GM19463 (cell line): ENCODE measurements around the gene GOPC.
A peak's percentile ranks its signal among the peaks of the same experiment; 100 is the strongest.

ENCODE experiments used
- ATAC-seq: cut with Tn5 transposase; IDR thresholded peaks from one replicate; pipeline ENCODE4 v1.9.1; 2021; ENCODE audit warnings: mild to moderate bottlenecking, moderate library complexity; ENCODE audit not compliant: unreplicated experiment

Gene GOPC

DNA sequence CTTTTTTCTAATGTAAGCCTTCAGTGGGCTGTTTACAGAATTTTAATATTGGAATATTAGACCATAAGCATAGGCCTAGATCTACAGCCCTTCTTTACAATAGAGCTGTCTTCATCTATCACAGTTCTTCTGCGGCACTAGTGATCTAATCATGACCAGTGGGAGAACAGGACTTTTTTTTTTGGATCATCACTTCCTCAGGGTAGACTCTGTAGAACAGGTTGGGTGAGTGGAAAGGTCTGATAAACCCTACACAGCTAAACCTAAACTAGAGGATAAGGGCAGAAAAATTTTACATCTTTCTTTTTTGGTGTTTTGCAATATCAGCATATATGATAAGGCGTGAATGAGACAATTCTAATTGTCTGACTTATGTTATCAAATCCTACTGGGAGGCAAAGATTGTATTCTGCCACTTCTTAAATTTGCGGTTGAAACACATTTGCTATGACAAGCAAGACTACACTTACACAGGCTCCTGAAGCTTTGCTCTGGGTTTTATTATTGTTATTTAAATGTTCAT, 52.2 kb downstream of the GOPC start:
- ATAC-seq: no peak

DNA sequence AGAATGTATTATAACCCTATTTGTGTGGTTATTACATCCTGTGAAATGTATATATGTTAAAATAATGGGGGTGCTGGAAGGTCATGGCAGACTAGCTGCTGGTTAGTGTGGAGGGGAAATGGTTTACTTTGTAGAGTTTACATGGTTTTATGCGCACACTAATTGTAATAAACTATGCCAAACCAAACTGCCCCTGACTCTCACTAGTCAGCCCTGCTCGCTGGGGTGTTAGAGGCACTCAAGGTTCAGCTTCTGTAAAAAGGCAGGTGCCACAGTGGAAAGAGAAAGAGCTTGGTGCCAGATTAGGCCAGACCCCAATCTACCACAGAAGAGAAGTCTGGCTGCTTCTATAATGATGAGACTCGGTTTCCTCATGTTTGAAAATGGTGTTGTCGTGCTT, 52.7 kb downstream of the GOPC start:
- no peak for ATAC-seq

DNA sequence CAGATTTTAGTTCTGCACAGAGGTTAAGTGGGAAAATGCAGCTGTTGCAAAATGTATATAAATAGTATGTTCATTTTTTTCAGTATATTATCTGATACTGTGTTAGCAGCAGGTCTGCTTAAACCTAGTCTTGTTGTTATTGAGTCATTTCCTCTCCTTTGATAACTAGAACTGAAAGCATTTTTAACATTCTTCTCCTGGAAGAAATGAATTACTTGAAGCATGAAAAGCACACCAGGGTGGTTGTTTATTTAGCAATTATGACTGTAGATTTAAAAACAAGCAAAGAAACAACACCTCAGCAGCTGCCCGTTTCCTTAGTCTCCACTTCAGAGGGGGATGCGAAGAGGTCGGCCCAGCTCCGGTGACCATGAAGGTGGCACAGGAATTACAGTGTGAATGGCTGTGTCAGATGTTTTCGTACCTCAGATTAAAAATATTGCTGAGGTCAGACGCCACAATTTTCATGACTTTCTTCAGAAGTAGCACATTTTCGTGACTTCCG, 53.5 kb downstream of the GOPC start:
- ATAC-seq: no peak

DNA sequence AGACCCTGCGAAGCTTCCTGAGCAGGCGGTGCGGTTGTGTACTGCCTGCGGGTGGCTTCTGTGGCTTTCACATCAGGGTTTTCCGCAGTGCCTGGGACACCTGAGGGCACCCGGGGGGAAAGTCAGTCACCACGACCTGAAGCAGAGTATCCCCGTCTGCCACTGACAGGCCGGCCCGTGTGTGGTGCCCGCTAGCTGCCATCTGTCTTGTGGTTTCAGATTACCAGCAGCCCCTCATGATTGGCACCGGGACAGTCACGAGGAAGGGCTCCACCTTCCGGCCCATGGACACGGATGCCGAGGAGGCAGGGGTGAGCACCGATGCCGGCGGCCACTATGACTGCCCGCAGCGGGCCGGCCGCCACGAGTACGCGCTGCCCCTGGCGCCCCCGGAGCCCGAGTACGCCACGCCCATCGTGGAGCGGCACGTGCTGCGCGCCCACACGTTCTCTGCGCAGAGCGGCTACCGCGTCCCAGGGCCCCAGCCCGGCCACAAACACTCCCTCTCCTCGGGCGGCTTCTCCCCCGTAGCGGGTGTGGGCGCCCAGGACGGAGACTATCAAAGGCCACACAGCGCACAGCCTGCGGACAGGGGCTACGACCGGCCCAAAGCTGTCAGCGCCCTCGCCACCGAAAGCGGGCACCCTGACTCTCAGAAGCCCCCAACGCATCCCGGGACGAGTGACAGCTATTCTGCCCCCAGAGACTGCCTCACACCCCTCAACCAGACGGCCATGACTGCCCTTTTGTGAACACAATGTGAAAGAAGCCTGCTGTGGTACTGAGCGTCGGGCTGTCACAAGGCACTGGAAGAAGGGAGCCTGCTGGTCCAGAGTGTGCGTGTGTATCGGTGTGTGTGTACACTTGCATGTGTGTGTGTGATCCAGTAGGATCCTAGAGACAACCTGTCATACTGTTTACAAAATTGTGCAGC, 54.4 kb downstream of the GOPC start:
- ATAC-seq: peak; percentile 74

DNA sequence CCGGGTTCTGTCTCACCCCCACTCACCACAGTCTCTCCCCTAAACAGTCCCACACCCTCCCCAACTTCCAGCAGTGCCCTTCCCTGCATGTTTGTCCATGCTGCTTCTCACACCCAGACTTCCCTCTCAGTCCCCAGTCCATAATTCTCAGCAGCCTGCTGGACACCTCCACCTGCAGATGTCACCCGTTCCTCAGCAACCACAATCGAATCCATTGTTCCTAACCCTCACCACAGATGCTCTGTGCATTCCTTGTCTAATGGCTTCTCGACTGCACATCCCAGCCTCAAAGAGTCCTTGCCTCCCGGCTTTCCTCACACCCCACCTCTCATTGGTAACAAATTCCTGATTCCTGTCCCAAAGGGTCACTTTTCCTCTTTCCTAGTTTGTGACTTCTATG, 55.6 kb downstream of the GOPC start:
- ATAC-seq: no peak

DNA sequence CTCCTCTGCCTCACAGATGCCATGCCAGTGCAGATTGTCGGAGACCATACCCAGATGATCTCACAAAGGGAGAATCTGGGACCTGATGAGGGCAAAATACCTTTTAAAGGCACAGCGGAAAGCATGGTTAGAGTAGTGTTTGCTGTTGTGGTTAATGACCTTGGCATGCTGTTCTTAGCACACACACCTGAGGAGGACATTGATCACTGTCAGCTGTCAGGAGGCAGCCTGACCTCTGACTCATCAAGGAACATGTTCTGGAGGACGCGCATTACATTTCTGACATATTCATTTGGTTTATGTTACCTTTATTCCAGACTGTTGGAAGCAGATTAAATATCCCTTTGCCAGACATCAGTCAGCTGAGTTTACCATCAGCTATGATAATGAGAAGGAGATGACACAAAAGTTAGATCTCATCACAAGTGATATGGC, 57.1 kb downstream of the GOPC start:
- no peak for ATAC-seq

DNA sequence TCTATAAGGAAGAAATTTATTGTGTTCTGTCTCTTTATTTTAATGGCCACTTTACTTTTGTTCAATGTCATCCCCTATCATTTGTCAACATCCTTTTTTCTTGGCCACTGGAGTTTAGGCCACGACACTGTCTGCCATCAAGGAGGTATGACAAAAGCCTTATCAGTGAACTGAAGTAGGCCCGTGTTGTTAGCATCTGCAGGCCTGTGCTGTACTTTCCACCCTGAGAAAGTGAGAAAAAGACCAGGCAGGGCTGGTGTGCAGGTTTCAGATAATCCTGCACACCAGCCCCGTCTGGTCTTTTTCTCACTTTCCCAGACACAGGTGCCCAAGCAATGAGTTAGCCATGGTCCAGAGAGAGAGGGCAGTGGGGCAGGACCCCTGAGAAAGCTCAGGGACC, 57.6 kb downstream of the GOPC start:
- ATAC-seq: no peak

DNA sequence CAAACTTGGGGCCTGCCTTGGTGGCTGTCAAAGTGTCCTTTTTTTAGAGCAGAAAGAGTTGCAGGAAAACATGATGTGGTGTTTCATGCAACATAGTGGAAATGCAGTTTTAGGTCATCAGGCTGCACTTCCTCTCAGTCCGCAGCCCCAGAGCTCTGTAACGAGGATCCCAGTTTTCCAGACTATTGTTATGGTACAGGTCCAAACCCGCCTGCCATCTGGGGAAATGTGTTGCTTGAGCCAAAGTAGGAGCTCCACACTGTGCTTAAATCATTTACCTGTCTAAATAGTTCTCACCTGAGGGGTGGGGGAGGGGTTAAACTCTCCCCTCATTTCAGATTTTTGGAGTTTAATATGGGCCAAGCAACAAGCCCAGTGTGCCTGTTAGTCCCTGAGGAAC, 59.8 kb downstream of the GOPC start:
- ATAC-seq: no peak

DNA sequence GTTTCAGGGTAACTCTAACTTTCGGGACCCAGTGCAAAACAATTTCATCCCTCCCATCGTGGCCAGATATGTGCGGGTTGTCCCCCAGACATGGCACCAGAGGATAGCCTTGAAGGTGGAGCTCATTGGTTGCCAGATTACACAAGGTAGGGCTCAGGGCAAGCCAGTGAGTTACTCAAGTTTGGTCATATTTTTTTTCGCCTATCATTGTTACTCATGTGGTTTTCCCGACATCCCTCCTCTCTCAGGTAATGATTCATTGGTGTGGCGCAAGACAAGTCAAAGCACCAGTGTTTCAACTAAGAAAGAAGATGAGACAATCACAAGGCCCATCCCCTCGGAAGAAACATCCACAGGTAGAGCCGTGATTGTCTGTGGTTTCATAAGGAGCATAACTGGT, 61.6 kb downstream of the GOPC start:
- no peak for ATAC-seq

DNA sequence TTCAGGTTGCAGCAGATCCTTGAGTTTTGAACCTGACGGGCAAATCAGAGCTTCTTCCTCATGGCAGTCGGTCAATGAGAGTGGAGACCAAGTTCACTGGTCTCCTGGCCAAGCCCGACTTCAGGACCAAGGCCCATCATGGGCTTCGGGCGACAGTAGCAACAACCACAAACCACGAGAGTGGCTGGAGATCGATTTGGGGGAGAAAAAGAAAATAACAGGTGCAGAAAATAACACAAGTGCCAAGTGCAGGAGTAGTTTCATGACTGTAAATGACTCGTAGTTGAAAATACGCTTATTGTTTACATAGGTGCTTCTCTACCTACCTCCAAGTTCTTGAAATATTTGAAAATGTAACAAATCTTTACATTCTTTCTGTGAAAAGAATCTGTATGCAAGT, 63.7 kb downstream of the GOPC start:
- ATAC-seq: no peak

DNA sequence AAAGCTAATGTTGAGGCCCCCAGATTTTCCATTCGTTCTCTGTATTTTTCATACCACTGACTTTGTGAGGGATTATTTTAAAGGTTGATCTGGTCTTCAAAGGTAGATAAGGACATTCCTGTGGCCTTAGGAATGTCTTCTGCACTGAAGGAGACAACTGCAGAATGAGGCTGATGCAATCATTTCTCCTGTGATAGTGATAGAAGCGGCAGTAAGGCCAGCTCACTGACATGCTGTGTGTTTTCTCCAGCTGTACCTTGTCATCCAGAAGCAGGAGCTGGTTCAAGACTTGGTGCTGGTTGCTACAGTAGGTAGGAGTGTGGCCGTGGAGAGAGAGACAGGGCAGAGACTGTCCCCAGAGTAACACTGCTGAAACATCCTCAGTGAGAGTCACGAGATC, 66.0 kb downstream of the GOPC start:
- no peak for ATAC-seq

DNA sequence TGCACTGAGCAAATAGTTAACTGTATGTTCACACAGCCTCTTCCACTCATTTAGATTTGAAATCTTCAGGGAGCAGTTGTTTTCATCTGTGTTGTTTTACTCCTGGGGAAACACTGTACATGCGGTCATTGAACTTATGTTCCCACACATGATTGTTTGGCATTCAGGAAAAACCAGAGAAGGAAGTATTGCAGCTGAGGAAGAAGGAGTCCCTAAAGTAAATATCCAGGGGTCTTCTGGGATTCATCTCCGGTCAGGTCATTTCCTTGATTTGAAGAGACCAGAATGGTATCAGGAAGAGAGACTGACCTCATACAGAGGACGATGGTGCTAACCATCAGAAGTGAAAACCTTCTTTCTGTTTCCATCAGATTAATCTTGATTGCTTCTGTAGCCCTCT, 67.3 kb downstream of the GOPC start:
- no peak for ATAC-seq

DNA sequence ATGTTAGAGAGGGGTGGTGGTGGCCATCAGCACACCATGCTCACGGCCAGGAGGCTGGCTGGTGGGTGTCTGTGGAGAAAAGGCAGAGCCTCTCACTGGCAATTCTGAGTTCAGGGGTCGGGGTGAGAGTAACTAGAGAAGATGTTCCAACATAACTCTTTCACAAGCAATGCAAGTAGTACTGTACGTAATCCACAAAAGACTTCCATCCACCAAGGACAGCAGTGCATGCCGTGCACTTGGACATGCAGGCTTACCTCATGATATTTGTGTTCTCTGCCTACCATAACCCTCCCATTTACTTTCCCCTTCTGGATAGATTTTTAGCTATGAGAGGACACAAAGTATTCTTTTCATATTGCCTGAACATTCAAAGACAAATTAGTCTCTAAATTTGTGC, 68.5 kb downstream of the GOPC start:
- ATAC-seq: no peak

DNA sequence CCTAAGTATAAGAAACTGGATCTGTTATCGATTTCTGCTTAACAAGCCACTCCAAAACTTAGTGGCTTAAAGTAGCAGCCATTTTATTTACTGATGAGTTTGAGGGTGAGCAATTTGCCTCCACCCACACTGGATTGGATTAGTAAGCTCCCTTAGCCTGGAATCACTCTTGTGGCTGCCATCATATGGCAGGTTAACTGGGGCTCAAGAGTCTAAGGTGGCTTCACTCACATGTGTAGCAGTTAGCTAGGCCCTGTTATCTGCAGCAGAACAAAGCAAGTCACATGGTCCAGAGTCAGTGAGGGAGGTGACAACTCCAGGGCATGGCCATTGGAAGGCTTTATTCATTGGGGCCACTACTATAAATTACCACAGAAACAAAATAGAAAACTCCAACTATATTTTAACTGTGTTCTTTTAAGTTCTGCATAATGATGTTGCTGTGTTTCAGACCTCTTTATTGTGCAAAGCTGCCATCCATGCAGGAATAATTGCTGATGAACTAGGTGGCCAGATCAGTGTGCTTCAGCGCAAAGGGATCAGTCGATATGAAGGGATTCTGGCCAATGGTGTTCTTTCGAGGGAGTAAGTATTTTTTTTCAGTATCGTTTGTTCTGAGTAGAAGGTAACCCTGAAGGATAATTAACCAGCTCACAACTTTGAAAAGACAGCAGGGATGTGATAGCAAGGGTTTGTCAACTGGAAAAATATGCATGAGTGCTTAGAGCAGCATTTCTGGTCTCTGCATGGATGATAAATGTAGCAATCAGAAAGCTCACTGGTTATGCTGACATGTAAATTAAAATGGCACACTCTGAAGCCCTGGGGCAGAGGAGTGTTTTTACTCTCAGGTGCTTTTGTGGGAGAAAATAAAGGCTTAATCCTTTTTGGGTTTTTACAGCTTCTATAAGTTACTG, 70.2 kb downstream of the GOPC start:
- ATAC-seq: no peak

DNA sequence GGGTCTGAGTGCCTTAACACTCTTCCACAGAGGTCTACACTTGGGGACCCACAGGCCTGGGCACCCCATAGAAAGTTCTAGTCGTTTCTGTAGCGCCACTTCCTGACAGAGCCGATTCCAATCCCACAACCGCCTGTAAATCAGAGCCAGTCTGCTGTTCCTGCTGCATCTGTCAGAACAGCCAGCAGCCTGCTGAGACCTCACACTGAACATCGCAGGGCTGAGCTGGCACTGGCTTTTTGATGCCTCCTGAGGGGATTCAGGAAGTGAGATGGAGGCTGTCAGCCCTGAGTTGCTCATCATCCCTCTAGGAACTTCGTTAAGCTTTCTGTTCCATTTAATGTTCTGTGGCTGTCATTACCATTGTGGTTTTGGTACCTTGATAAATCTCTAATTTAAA, 71.0 kb downstream of the GOPC start:
- no peak for ATAC-seq

DNA sequence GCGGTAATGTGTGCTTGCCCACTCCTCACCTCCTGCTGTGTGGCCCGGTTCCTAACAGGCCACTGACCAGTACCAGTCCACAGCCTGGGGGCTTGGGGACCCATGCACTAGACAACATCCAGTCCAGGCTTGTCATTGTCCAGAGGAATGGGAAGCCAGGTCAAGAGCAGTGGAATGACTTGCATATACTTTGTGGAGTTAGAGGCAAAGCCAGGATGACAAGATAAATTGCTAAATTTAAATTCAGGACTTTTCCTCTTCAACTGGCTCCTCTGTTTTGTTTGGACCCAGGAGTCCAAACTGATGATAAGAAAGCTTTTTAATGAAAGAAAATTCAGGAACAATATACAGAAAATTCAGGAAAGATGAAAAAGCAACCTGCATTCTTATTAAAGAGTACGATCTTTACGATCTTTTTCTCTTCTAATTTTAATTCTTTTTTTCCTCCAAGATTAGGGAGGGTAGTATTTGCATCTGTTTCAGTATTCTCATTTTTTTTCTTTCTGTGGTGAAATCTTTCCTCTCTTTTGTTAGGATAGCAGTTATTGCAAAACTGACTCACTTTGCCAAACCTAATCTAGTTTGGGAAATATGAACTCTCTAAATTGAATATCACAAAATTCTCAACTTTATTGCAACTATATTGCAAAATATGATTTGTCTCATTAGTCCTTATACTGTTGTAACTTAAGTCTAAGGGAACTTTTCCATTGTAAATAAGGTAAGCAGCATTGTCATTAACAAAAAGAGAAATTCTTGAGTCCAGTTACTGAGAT, 71.7 kb downstream of the GOPC start:
- ATAC-seq: no peak

DNA sequence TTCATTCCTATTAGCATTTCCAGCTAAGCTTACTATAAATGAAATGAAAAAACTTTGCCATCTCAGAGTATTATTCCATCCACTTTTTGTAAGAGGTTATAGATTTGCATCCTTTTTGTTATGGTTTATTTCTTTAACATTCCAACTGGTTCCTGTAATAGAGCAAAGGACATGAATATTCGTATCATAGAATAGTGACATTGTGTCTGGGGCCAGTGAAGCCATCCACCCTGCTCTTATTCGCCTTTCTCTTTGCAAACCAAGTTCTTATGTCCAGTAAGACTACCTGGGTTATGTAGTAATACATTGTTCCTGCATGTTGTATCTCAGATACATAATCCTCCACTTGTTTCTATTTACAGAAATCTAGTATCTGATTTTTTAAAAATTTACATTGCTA, 76.7 kb downstream of the GOPC start:
- no peak for ATAC-seq

DNA sequence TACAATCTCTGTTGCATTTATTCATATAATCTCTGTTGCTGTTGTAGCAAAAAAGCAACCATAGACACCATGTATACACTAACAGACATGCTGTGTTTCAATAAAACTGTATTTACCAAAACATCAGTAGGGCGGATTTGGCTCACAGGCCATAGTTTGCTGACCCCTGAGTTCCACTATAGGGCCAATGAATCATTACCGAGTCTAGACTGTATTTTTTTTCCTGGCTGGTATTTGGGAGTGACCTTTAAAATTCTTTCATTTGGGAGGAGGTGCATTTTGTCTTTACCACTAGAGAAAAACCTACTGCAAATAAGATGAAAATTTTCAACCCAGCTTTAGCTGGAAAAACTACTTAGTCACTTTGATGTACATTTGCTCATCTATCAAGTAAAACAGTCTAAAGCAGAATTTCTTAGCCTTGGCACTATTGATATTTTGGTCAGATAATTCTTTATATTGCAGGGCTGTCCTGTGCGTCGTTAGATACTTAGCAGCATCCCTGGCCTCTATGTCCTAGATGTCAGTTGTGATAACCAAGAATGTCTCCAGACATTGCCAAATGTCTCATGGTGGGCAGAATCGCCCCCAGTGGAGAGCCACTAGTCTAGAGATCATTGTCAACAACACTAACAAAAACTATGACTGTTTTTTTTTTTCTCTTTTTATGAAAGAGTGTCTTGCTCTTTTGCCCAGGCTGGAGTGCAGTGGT, 80.4 kb downstream of the GOPC start:
- no peak for ATAC-seq

DNA sequence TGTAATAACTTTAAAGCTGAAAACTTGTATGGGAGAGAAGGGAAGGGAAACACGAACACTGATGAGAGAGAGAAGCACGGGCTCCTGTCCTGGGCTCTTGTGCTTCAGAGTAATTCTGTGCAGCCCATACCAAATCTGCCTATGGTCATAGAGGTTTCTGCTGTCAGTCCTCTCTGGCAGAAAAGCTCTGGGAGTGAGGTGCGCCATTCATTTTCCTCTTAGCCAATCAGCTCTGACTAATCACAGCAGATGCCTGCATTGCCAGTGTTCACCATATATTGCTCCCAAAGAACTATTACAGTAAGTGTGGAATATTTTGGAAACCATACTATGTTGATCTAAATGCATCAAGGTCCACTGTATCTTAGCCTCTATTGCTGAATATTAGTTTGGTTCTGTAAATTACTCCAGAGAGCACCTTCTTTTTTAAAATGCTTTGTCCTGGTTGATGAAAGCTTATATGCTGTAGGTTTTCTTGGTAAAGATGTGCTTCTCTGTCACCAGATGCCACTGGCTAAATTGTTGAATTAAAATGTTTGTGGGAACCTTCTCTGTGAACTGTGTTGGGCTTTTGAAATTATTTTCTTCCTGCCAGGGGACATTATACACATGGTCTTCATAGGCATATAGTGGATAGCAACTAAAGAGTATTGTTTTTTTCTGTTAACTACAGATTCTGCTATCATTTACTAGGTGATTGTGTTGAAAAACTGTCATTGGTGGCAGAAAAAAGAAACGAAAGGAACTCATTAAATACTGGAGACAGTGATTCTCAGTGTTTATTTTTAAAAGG, 81.5 kb downstream of the GOPC start:
- ATAC-seq: no peak
